Gastroesophageal sphincter (tissue), 4 donors: ENCODE results near the gene REG1A. TPM values are rescaled to one million over a fixed set of nuclear protein-coding genes. Genes with fewer than 3 reads are reported as not detected.

Experiments
- ATAC-seq: fragments of 150-250 bp; one replicate; pipeline ENCODE4 v1.9.1; 2016; ENCODE audit warnings: mild to moderate bottlenecking, moderate library complexity
- H3K27ac ChIP-seq, 4 donors: fragments of 200-600 bp; sonication (generic) in 3 of 4; 1 replicate in 3 of 4; 2 replicates in 1 of 4; pipeline ENCODE4 v1.5.1; 2016 to 2019
- H3K27me3 ChIP-seq: fragments of 200-600 bp; sonication (generic); one replicate; pipeline ENCODE4 v1.5.1; 2019
- H3K36me3 ChIP-seq, 2 donors: fragments of 200-600 bp; sonication (generic); one replicate each; pipeline ENCODE4 v1.5.1; 2019; ENCODE audit warnings: control low read depth in 1 of 2
- H3K4me1 ChIP-seq, 3 donors: fragments of 200-600 bp; sonication (generic); 1 replicate in 2 of 3; 2 replicates in 1 of 3; pipeline ENCODE4 v1.5.1; 2016 to 2019; ENCODE audit warnings: control low read depth in 2 of 3
- H3K4me3 ChIP-seq, 2 donors: fragments of 200-600 bp; sonication (generic); one replicate each; pipeline ENCODE4 v1.5.1; 2019; ENCODE audit warnings: mild to moderate bottlenecking in 1 of 2, moderate library complexity in 1 of 2
- H3K9me3 ChIP-seq, 3 donors: fragments of 200-600 bp; sonication (generic); one replicate each; pipeline ENCODE4 v1.5.1; 2017 to 2019; ENCODE audit warnings: control low read depth in 2 of 3
- EP300 ChIP-seq: sonication (generic); formaldehyde crosslinking; IDR thresholded peaks from one replicate; pipeline ENCODE4 v1.6.1; 2017; ENCODE audit warnings: antibody characterized with exemption, mild to moderate bottlenecking
- POLR2A ChIP-seq, 2 donors: fragments of 450-650 bp; IDR thresholded peaks; one replicate each; pipeline ENCODE4 v1.6.1; 2017; ENCODE audit warnings: antibody characterized with exemption in 2 of 2, mild to moderate bottlenecking in 2 of 2, moderate library complexity in 1 of 2
- POLR2AphosphoS5 ChIP-seq: sonication (generic); formaldehyde crosslinking; IDR thresholded peaks from one replicate; pipeline ENCODE4 v1.6.1; 2017; ENCODE audit warnings: antibody characterized with exemption
- WGBS, 2 donors: methylation state at CpG; one replicate each; pipeline ENCODE4 v1.1.5; 2018; ENCODE audit warnings: low coverage in 1 of 2; 5-methylcytosine and 5-hydroxymethylcytosine counted together
- total RNA-seq, 4 donors: library from RNA; depleted of rRNA; stranded (reverse); fragments of >200 nt; gene quantifications; one replicate each; pipeline ENCODE4 v1.1.0, GENCODE V29; 2016
- TF ChIP-seq, protein P1 (sequence below), 4 experiments: fragments of 200-600 bp in 2 of 4; fragments of 450-650 bp in 2 of 4; sonication (generic) in 1 of 4; IDR thresholded peaks; one replicate each; pipeline ENCODE4 v1.5.1; 2017 to 2019; ENCODE audit warnings: antibody characterized with exemption in 4 of 4, mild to moderate bottlenecking in 2 of 4, moderate library complexity in 2 of 4

Gene REG1A, protein sequence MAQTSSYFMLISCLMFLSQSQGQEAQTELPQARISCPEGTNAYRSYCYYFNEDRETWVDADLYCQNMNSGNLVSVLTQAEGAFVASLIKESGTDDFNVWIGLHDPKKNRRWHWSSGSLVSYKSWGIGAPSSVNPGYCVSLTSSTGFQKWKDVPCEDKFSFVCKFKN
- not detected for total RNA-seq

DNA sequence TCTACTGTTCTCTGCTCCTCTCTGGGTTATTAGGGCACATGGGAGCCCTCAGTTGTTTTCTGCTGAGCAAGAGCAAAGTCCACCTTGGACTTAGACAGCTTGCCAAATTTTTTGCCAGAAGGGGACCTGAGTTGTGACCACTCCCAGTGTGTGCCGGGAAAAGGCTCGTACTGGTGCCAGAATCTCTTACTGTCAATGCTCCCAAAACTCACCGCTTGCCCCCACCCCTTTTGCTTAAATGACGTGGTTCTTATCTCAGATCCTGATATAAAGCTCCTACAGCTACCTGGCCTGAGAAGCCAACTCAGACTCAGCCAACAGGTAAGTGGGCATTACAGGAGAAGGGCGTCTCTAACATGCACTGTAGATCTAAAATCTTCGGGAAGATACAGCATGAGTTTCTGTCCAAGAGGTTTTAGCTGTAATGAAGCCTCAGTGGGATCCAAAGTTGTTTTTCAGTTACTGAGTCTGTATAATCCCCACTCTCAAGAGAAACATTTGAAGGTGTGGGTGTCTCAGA is at the start of gene REG1A:
Gene REG1A (plus strand): TSS at position 295 of the 520 bp plus-strand sequence. CDS start 374 bp downstream, outside the sequence.
- Histone ChIP-seq H3K4me3 (no peak within 1 kb of the TSS), H3K9me3 (no peaks in the 10 kb centered on the region), H3K36me3 (no peaks in the 10 kb centered on the region), H3K4me1 (no peaks in the 10 kb centered on the region), H3K27me3 (no peaks in the 10 kb centered on the region), H3K27ac (no peak within 1 kb of the TSS)
- ATAC-seq, result no peak
- 65% methylated on average over 6 of the region's 6 CpGs; no CpG with 5 or more reads in 1 of the 2 donors for WGBS, 2 donors
- TF ChIP-seq POLR2A (IDR thresholded peaks at IDR 0.05) (no peak), POLR2AphosphoS5 (no peak), EP300 (no peak)
- TF ChIP-seq, protein P1, sequence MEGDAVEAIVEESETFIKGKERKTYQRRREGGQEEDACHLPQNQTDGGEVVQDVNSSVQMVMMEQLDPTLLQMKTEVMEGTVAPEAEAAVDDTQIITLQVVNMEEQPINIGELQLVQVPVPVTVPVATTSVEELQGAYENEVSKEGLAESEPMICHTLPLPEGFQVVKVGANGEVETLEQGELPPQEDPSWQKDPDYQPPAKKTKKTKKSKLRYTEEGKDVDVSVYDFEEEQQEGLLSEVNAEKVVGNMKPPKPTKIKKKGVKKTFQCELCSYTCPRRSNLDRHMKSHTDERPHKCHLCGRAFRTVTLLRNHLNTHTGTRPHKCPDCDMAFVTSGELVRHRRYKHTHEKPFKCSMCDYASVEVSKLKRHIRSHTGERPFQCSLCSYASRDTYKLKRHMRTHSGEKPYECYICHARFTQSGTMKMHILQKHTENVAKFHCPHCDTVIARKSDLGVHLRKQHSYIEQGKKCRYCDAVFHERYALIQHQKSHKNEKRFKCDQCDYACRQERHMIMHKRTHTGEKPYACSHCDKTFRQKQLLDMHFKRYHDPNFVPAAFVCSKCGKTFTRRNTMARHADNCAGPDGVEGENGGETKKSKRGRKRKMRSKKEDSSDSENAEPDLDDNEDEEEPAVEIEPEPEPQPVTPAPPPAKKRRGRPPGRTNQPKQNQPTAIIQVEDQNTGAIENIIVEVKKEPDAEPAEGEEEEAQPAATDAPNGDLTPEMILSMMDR (IDR thresholded peaks at IDR 0.05), result no peak

DNA sequence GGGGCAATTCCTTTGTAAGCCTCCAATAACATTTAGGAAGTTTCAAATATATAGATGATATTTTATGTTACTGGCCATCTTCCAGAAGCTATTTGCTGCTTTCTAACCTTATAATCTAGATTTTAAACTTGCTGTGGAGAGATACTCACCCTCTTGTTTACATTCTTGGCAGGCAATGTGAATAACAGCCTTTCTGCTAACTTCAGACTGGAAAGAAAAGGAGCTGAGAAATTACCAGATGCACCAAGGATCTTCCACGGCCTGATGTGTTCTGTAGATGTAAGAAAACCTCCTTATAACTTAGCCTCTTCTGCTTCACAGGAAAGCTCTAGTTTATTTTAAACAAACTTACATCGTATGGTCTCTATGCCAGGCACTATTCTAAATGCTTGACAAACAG is 49.2 kb upstream of the REG1A start:
- no peaks in the 10 kb centered on the region for H3K9me3 ChIP-seq
- no peak for ATAC-seq
- H3K4me3 ChIP-seq, result no peak overlapping the region
- no peaks in the 10 kb centered on the region for H3K36me3 ChIP-seq
- no peaks in the 10 kb centered on the region for H3K27me3 ChIP-seq
- no peak for TF ChIP-seq POLR2A (IDR thresholded peaks at IDR 0.05)
- TF ChIP-seq, protein P1 (IDR thresholded peaks at IDR 0.05), result no peak
- no peak for TF ChIP-seq EP300
- no peak for TF ChIP-seq POLR2AphosphoS5
- 42 to 65% methylated on average over 2 of the region's 2 CpGs for WGBS, 2 donors
- no peak overlapping the region for H3K27ac ChIP-seq
- H3K4me1 ChIP-seq, result no peaks in the 10 kb centered on the region

GRCh38 chr2:79082987-79083386 is 37.3 kb upstream of the REG1A start:
- H3K27ac ChIP-seq, result no peak overlapping the region
- no peaks in the 10 kb centered on the region for H3K36me3 ChIP-seq
- 100% methylated on average over 2 of the region's 5 CpGs; no CpG with 5 or more reads in 1 of the 2 donors for WGBS, 2 donors
- no peaks in the 10 kb centered on the region for H3K9me3 ChIP-seq
- TF ChIP-seq POLR2A (IDR thresholded peaks at IDR 0.05) (no peak), EP300 (no peak), POLR2AphosphoS5 (no peak)
- TF ChIP-seq, protein P1 (IDR thresholded peaks at IDR 0.05), result no peak
- ATAC-seq, result no peak
- no peaks in the 10 kb centered on the region for H3K4me1 ChIP-seq
- H3K27me3 ChIP-seq, result no peaks in the 10 kb centered on the region
- H3K4me3 ChIP-seq, result no peak overlapping the region

DNA sequence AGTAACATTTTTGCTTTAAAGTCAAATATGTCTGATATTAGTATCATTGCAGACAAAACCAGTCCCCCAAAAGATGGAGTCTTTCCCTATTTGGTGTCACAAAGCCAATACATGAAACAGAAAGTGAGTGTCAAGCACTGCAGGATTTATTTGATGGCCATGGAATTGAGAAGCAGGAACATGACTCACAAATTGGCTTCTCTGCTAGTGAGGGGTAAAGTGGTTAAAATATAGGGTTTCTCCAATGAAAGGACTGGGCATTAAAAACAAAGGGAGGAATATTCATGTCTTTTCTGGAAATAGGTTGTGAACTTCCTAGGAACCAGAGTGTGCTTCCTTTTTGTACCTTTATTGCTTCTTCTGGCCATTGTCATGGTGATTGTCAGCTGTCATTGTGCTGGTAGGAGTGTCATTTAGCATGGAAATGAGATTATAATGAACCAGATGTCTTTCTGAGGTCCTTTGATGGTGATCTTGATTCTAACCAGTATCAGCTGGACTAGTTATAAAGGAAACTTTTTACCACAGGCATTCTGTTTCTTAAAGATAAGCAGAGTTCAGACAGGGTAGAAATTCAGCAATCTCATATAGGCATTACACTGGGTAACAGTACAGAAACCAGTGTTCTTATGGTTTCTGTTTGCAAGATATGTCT is 36.6 kb upstream of the REG1A start:
- Histone ChIP-seq H3K9me3 (no peaks in the 10 kb centered on the region), H3K4me3 (no peak overlapping the region), H3K36me3 (no peaks in the 10 kb centered on the region), H3K27ac (no peak overlapping the region), H3K27me3 (no peaks in the 10 kb centered on the region), H3K4me1 (no peaks in the 10 kb centered on the region)
- ATAC-seq, result no peak
- TF ChIP-seq, protein P1 (IDR thresholded peaks at IDR 0.05), result no peak
- no peak for TF ChIP-seq POLR2A (IDR thresholded peaks at IDR 0.05)
- no peak for TF ChIP-seq POLR2AphosphoS5
